Measurements from ENCODE around the gene VWA5B1. TPM values are rescaled to one million over a fixed set of nuclear protein-coding genes. Genes with fewer than 3 reads are reported as not detected.

VWA5B1 gene
- total RNA-seq, 1 donor from 2014 or later: 0.44 TPM

- Mint-ChIP-seq H3K4me3 (no peak overlapping the region), H3K36me3 (ENCODE audit: low read depth) (no peaks in the 10 kb centered on the region), H3K4me1 (peaks cover 11% of the 10 kb centered on the region), H3K27ac (ENCODE audit: unreplicated experiment) (no peak overlapping the region), H3K27me3 (ENCODE audit: low read depth) (peaks cover 20% of the 10 kb centered on the region), H3K9me3 (no peaks in the 10 kb centered on the region)
- no peak for TF ChIP-seq CTCF (conservative IDR thresholded peaks at IDR 0.05)
- no peak for DNase-seq (ENCODE audit: low read depth, low spot score)
Observed at GRCh38 chr1:20327467-20327866, 36.8 kb downstream of the VWA5B1 start.

GRCh38 chr1:20328201-20328600 lies 37.5 kb downstream of the VWA5B1 start:
- DNase-seq (ENCODE audit: low read depth, low spot score): no peak
- Mint-ChIP-seq H3K27me3 (ENCODE audit: low read depth) (peaks cover 20% of the 10 kb centered on the region), H3K36me3 (ENCODE audit: low read depth) (no peaks in the 10 kb centered on the region)

GRCh38 chr1:20329793-20330542 lies 39.3 kb downstream of the VWA5B1 start:
- no peaks in the 10 kb centered on the region for H3K9me3 Mint-ChIP-seq
- H3K27ac Mint-ChIP-seq (ENCODE audit: unreplicated experiment): no peak overlapping the region
- no peak for DNase-seq (ENCODE audit: low read depth, low spot score)
- TF ChIP-seq CTCF (conservative IDR thresholded peaks at IDR 0.05): no peak
- H3K27me3 Mint-ChIP-seq (ENCODE audit: low read depth): peaks cover 20% of the 10 kb centered on the region
- H3K4me1 Mint-ChIP-seq: peaks cover 8% of the 10 kb centered on the region
- no peaks in the 10 kb centered on the region for H3K36me3 Mint-ChIP-seq (ENCODE audit: low read depth)
- no peak overlapping the region for H3K4me3 Mint-ChIP-seq

More at GRCh38 chr1:20328201-20328600, 37.5 kb downstream of the VWA5B1 start:
- TF ChIP-seq CTCF (conservative IDR thresholded peaks at IDR 0.05): no peak
- Mint-ChIP-seq H3K4me1 (peaks cover 8% of the 10 kb centered on the region), H3K9me3 (no peaks in the 10 kb centered on the region), H3K4me3 (no peak overlapping the region), H3K27ac (ENCODE audit: unreplicated experiment) (no peak overlapping the region)

- Mint-ChIP-seq H3K36me3 (ENCODE audit: low read depth) (no peaks in the 10 kb centered on the region), H3K27ac (ENCODE audit: unreplicated experiment) (no peak overlapping the region), H3K9me3 (no peaks in the 10 kb centered on the region), H3K27me3 (ENCODE audit: low read depth) (peaks cover 19% of the 10 kb centered on the region), H3K4me1 (no peaks in the 10 kb centered on the region), H3K4me3 (no peak overlapping the region)
- TF ChIP-seq CTCF (conservative IDR thresholded peaks at IDR 0.05): no peak
- no peak for DNase-seq (ENCODE audit: low read depth, low spot score)
Observed at GRCh38 chr1:20334103-20334502, 43.4 kb downstream of the VWA5B1 start.

GRCh38 chr1:20336105-20336605 lies 45.5 kb downstream of the VWA5B1 start:
- no peak for TF ChIP-seq CTCF (conservative IDR thresholded peaks at IDR 0.05)
- Mint-ChIP-seq H3K4me3 (no peak overlapping the region), H3K4me1 (peaks cover 9% of the 10 kb centered on the region), H3K27ac (ENCODE audit: unreplicated experiment) (no peak overlapping the region), H3K9me3 (no peaks in the 10 kb centered on the region), H3K27me3 (ENCODE audit: low read depth) (peaks cover 25% of the 10 kb centered on the region), H3K36me3 (ENCODE audit: low read depth) (no peaks in the 10 kb centered on the region)
- no peak for DNase-seq (ENCODE audit: low read depth, low spot score)

Data from neural crest cell (in vitro differentiated cells).